Prostate gland (tissue), 2 donors: ENCODE measurements around the gene GRAMD1B. TPM values are rescaled to one million over a fixed set of nuclear protein-coding genes. Genes with fewer than 3 reads are reported as not detected.

Experiments
- DNase-seq: peaks from one replicate; pipeline ENCODE4 v3.0.0-alpha.2; 2019; ENCODE audit warnings: low spot score
- H3K27ac ChIP-seq, 2 donors: fragments of 200-600 bp; sonication (generic); 2 replicates each; pipeline ENCODE4 v1.5.1; 2017 to 2019
- H3K27me3 ChIP-seq: fragments of 200-600 bp; sonication (generic); replicated peaks from 2 replicates; pipeline ENCODE4 v1.5.1; 2019; ENCODE audit not compliant: insufficient read depth
- H3K36me3 ChIP-seq, 2 donors: fragments of 200-600 bp; sonication (generic); 1 replicate in 1 of 2; 2 replicates in 1 of 2; pipeline versions ENCODE4 v1.5.1 to v1.8.1; 2017 to 2019
- H3K4me1 ChIP-seq: fragments of 200-600 bp; sonication (generic); replicated peaks from 2 replicates; pipeline ENCODE4 v1.5.1; 2019
- H3K4me3 ChIP-seq, 2 donors: fragments of 200-600 bp; sonication (generic); 2 replicates each; pipeline ENCODE4 v1.5.1; 2017 to 2019
- H3K9me3 ChIP-seq: fragments of 200-600 bp; sonication (generic); 2 replicates; pipeline ENCODE4 v1.5.1; 2017
- CTCF ChIP-seq, 4 experiments: fragments of 200-600 bp in 2 of 4; fragments of 450-650 bp in 2 of 4; sonication (generic) in 2 of 4; IDR thresholded peaks; 1 replicate in 3 of 4; 2 replicates in 1 of 4; pipeline ENCODE4 v1.5.1; 2016 to 2019; ENCODE audit warnings: antibody characterized with exemption in 4 of 4, mild to moderate bottlenecking in 2 of 4, moderate library complexity in 2 of 4
- POLR2A ChIP-seq: fragments of 450-650 bp; IDR thresholded peaks from one replicate; pipeline ENCODE4 v1.6.1; 2016; ENCODE audit warnings: antibody characterized with exemption, mild to moderate bottlenecking
- POLR2AphosphoS5 ChIP-seq: sonication (generic); formaldehyde crosslinking; IDR thresholded peaks from one replicate; pipeline ENCODE4 v1.6.1; 2017; ENCODE audit warnings: antibody characterized with exemption
- WGBS: methylation state at CpG from one replicate; pipeline ENCODE4 v1.1.5; 2018; 5-methylcytosine and 5-hydroxymethylcytosine counted together
- intact Hi-C: fragments of 100-400 bp; cut with DNase I; formaldehyde crosslinking; loops from one replicate; pipeline ENCODE4 v1.14.2; 2022
- total RNA-seq, 2 donors: library from RNA; depleted of rRNA; stranded (reverse); fragments of >200 nt; gene quantifications; one replicate each; pipeline ENCODE4 v1.1.0, GENCODE V29; 2016

The GRAMD1B gene
- total RNA-seq, 2 donors from 2014 or later = 4.5 to 27.2 TPM

GRCh38 chr11:123616505-123617198 is 186.6 kb downstream of the GRAMD1B start:
- H3K9me3 ChIP-seq = no peaks in the 10 kb centered on the region
- peak; percentile 10 for TF ChIP-seq POLR2AphosphoS5
- no peak for TF ChIP-seq POLR2A
- no peaks in the 10 kb centered on the region for H3K27me3 ChIP-seq
- no peaks in the 10 kb centered on the region for H3K4me1 ChIP-seq
- H3K27ac ChIP-seq = no peak overlapping the region
- no peaks in the 10 kb centered on the region for H3K36me3 ChIP-seq
- intact Hi-C loops = no loop called here
- DNase-seq = peak; percentile 53
- 30% methylated on average over 11 of the region's 11 CpGs for WGBS
- H3K4me3 ChIP-seq = no peak overlapping the region

- no peak for DNase-seq
- intact Hi-C loops = no loop called here
- no peak overlapping the region for H3K27ac ChIP-seq
- H3K4me3 ChIP-seq = no peak overlapping the region
- TF ChIP-seq CTCF (IDR thresholded peaks at IDR 0.05) = no peak
- no peak for TF ChIP-seq POLR2AphosphoS5
- TF ChIP-seq POLR2A = no peak
- no peaks in the 10 kb centered on the region for H3K4me1 ChIP-seq
- H3K27me3 ChIP-seq = no peaks in the 10 kb centered on the region
- H3K9me3 ChIP-seq = no peaks in the 10 kb centered on the region
- H3K36me3 ChIP-seq = no peaks in the 10 kb centered on the region
- WGBS = 91% methylated on average over 9 of the region's 9 CpGs
These were observed 192.5 kb downstream of the GRAMD1B start for GRCh38 chr11:123622576-123622975.

GRCh38 chr11:123624974-123625373 is 194.9 kb downstream of the GRAMD1B start:
- H3K27ac ChIP-seq = no peak overlapping the region
- H3K36me3 ChIP-seq = no peaks in the 10 kb centered on the region
- no peak for DNase-seq
- no peaks in the 10 kb centered on the region for H3K27me3 ChIP-seq
- no peak for TF ChIP-seq POLR2A
- TF ChIP-seq CTCF (IDR thresholded peaks at IDR 0.05) = no peak
- no peak for TF ChIP-seq POLR2AphosphoS5
- intact Hi-C loops = no loop called here
- 86% methylated on average over 2 of the region's 2 CpGs for WGBS
- no peak overlapping the region for H3K4me3 ChIP-seq
- no peaks in the 10 kb centered on the region for H3K4me1 ChIP-seq
- no peaks in the 10 kb centered on the region for H3K9me3 ChIP-seq

DNA sequence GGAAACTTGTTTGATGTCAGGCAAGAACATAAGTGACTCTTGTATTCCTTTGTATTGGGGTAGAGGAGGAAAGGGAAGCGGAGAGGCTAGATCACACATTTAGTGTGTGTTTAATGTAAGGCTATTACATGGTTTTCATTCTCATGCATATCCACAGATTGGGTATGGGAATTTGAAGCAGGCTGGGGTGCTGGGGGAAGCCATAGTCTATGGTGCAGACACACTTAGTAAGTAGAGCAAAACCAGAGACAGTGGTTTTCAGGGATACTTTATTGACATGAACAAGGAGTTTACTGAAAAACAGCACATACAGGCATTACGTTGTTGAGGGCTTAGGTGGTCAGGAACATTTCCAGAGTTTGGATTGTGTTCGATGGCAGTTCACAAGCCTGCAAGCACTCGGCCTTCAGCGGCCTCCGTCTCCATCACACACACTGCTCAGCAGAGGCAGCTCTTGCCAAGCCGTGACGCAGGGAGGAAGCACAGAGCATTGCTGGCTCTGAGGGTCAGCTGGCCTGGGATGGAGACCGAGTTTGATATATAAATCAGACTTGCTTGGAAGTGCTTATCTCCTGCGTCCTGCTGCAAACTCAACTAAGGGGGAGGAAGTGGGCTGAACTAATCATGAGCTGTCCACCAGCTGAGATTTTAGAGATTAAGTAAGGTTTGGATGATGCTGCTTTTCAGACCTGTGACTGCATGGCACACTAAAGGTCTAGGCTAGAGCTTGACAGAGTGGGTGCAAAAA is 199.0 kb downstream of the GRAMD1B start:
- no peaks in the 10 kb centered on the region for H3K27me3 ChIP-seq

More for the DNA sequence above, 199.0 kb downstream of the GRAMD1B start:
- no peaks in the 10 kb centered on the region for H3K9me3 ChIP-seq
- H3K27ac ChIP-seq = no peak overlapping the region
- H3K4me3 ChIP-seq = no peak overlapping the region
- no peaks in the 10 kb centered on the region for H3K4me1 ChIP-seq
- no peak for TF ChIP-seq CTCF (IDR thresholded peaks at IDR 0.05)
- no peak for TF ChIP-seq POLR2AphosphoS5
- TF ChIP-seq POLR2A = no peak
- 56% methylated on average over 10 of the region's 10 CpGs for WGBS
- intact Hi-C loops = no loop called here
- DNase-seq = no peak
- H3K36me3 ChIP-seq = no peaks in the 10 kb centered on the region
